IMR-90 (cell line): ENCODE results near the gene UBA3. TPM values are rescaled to one million over a fixed set of nuclear protein-coding genes. Genes with fewer than 3 reads are reported as not detected.

Experiments used
- ATAC-seq: fragments of 200-7000 bp; cut with Tn5 transposase; 2 replicates; pipeline ENCODE4 v1.9.1; 2020; ENCODE audit warnings: low read depth, mild to moderate bottlenecking, moderate library complexity
- BruUV-seq: library from RNA; stranded (reverse); fragments of 400-500 nt; replicated peaks from 2 replicates; lab custom pipeline; 2021; lab: Mats Ljungman, UMichigan
- CTCF ChIA-PET: fragments of 300-600 bp; formaldehyde crosslinking; extraction: SDS; loops from one replicate; lab custom pipeline; 2021; ENCODE audit warnings: antibody characterized with exemption; lab: Yijun Ruan, JAX
- POLR2A ChIA-PET: fragments of 300-600 bp; sonication (Branson Sonifier 250); formaldehyde crosslinking; loops from one replicate; lab custom pipeline; 2022; ENCODE audit warnings: antibody characterized with exemption; ENCODE audit not compliant: unreplicated experiment; lab: Charles Lee
- DNase-seq: peaks from one replicate; pipeline ENCODE4 v3.0.0; 2013
- H2AFZ ChIP-seq: replicated peaks from 2 replicates; pipeline ENCODE3; 2013; ENCODE audit warnings: low read length, mild to moderate bottlenecking; ENCODE audit not compliant: poor library complexity
- H2AK5ac ChIP-seq: 2 replicates; pipeline ENCODE4 v1.6.1; 2013; ENCODE audit warnings: low read depth, low read length, inconsistent platforms
- H2AK9ac ChIP-seq: replicated peaks from 2 replicates; pipeline ENCODE3; 2013; ENCODE audit warnings: mild to moderate bottlenecking, low read depth, low read length, moderate library complexity; ENCODE audit not compliant: poor library complexity
- H2BK120ac ChIP-seq: 2 replicates; pipeline ENCODE4 v1.6.1; 2013; ENCODE audit warnings: low read depth, low read length, inconsistent platforms
- H2BK15ac ChIP-seq: 3 replicates; pipeline ENCODE4 v1.6.1; 2013; ENCODE audit warnings: low read depth, low read length, inconsistent platforms
- H2BK20ac ChIP-seq: 2 replicates; pipeline ENCODE4 v1.6.1; 2013; ENCODE audit warnings: low read depth, mild to moderate bottlenecking, inconsistent platforms, low read length, moderate library complexity
- H2BK5ac ChIP-seq: 2 replicates; pipeline ENCODE4 v1.6.1; 2013; ENCODE audit warnings: mild to moderate bottlenecking, low read depth, low read length, inconsistent platforms; ENCODE audit not compliant: poor library complexity, severe bottlenecking
- H3K14ac ChIP-seq: replicated peaks from 2 replicates; pipeline ENCODE4 v1.6.1; 2013; ENCODE audit warnings: low read depth, low read length, inconsistent platforms
- H3K18ac ChIP-seq: 2 replicates; pipeline ENCODE4 v1.6.1; 2013; ENCODE audit warnings: low read depth, low read length, control low read depth
- H3K23ac ChIP-seq: 2 replicates; pipeline ENCODE4 v1.6.1; 2013; ENCODE audit warnings: low read depth, low read length, inconsistent platforms
- H3K27ac ChIP-seq: 2 replicates; pipeline ENCODE4 v1.5.1; 2013; ENCODE audit warnings: mild to moderate bottlenecking, control low read depth, low read length; ENCODE audit not compliant: insufficient read depth
- H3K27me3 ChIP-seq: 2 replicates; pipeline ENCODE4 v1.6.1; 2013; ENCODE audit warnings: low read length; ENCODE audit not compliant: control insufficient read depth, insufficient read depth
- H3K36me3 ChIP-seq: 2 replicates; pipeline ENCODE4 v1.6.1; 2013; ENCODE audit warnings: low read length, mixed read lengths; ENCODE audit not compliant: control insufficient read depth, insufficient read depth
- H3K4ac ChIP-seq: 2 replicates; pipeline ENCODE4 v1.6.1; 2013; ENCODE audit warnings: low read depth, low read length, inconsistent platforms
- H3K4me1 ChIP-seq: 2 replicates; pipeline ENCODE4 v1.6.1; 2013; ENCODE audit warnings: low read length, mixed read lengths; ENCODE audit not compliant: control insufficient read depth, insufficient read depth
- H3K4me2 ChIP-seq: 2 replicates; pipeline ENCODE4 v1.6.1; 2013; ENCODE audit warnings: low read depth, mild to moderate bottlenecking, control low read depth, low read length, moderate library complexity
- H3K4me3 ChIP-seq: 2 replicates; pipeline ENCODE4 v1.5.1; 2013; ENCODE audit warnings: low read depth, mild to moderate bottlenecking, control low read depth, low read length, moderate library complexity; ENCODE audit not compliant: insufficient read depth
- H3K56ac ChIP-seq: 2 replicates; pipeline ENCODE4 v1.6.1; 2013; ENCODE audit warnings: low read length, inconsistent platforms; ENCODE audit not compliant: insufficient read depth; ENCODE audit errors: extremely low read depth
- H3K79me1 ChIP-seq, 2 experiments: 2 replicates each; pipeline ENCODE4 v1.6.1; 2013; ENCODE audit warnings: low read length in 2 of 2, inconsistent platforms in 1 of 2, low read depth in 1 of 2
- H3K9ac ChIP-seq: 2 replicates; pipeline ENCODE4 v1.6.1; 2013; ENCODE audit warnings: low read depth, low read length, control low read depth
- H3K9me1 ChIP-seq: 2 replicates; pipeline ENCODE4 v1.6.1; 2013; ENCODE audit warnings: low read length, inconsistent platforms; ENCODE audit not compliant: insufficient read depth
- H3K9me3 ChIP-seq: 2 replicates; pipeline ENCODE4 v1.6.1; 2013; ENCODE audit warnings: low read length; ENCODE audit not compliant: control insufficient read depth, insufficient read depth
- H4K20me1 ChIP-seq: 2 replicates; pipeline ENCODE4 v1.6.1; 2013; ENCODE audit warnings: low read length, inconsistent platforms; ENCODE audit not compliant: insufficient read depth
- H4K5ac ChIP-seq: 2 replicates; pipeline ENCODE4 v1.6.1; 2013; ENCODE audit warnings: mild to moderate bottlenecking, low read depth, low read length, control low read depth
- H4K8ac ChIP-seq, 2 experiments: 2 replicates each; pipeline ENCODE4 v1.6.1; 2013; ENCODE audit warnings: low read depth in 2 of 2, low read length in 2 of 2, control low read depth in 1 of 2, inconsistent platforms in 1 of 2
- H4K91ac ChIP-seq: 2 replicates; pipeline ENCODE4 v1.6.1; 2013; ENCODE audit warnings: low read depth, low read length, inconsistent platforms; ENCODE audit not compliant: insufficient read depth
- BHLHE40 ChIP-seq: fragments of 150-350 bp; IDR thresholded peaks from 2 replicates; pipeline ENCODE4 v1.6.1; 2016; ENCODE audit warnings: mild to moderate bottlenecking, low read depth, low read length
- CEBPB ChIP-seq: IDR thresholded peaks from 2 replicates; pipeline ENCODE4 v1.6.1; 2012; ENCODE audit warnings: low read depth, low read length, improper control_type of control experiment
- CHD1 ChIP-seq: IDR thresholded peaks from 2 replicates; pipeline ENCODE4 v1.6.1; 2012; ENCODE audit warnings: low read depth, low read length, improper control_type of control experiment
- CTCF ChIP-seq: conservative IDR thresholded peaks from 2 replicates; pipeline ENCODE4 v1.5.1; 2012; ENCODE audit warnings: mild to moderate bottlenecking, low read depth, low read length, improper control_type of control experiment
- ELK1 ChIP-seq: fragments of 150-350 bp; IDR thresholded peaks from 2 replicates; pipeline ENCODE4 v1.6.1; 2016; ENCODE audit warnings: low read depth, mild to moderate bottlenecking, low read length, moderate library complexity, borderline replicate concordance
- FOS ChIP-seq: fragments of 150-350 bp; IDR thresholded peaks from 2 replicates; pipeline ENCODE4 v1.6.1; 2016; ENCODE audit warnings: low read depth, low read length
- MAFK ChIP-seq: IDR thresholded peaks from 2 replicates; pipeline ENCODE4 v1.6.1; 2012; ENCODE audit warnings: low read depth, low read length, improper control_type of control experiment
- MAZ ChIP-seq: IDR thresholded peaks from 2 replicates; pipeline ENCODE4 v1.6.1; 2012; ENCODE audit warnings: low read depth, mild to moderate bottlenecking, low read length, improper control_type of control experiment, moderate library complexity, borderline replicate concordance
- MXI1 ChIP-seq: IDR thresholded peaks from 2 replicates; pipeline ENCODE4 v1.6.1; 2012; ENCODE audit warnings: low read depth, mild to moderate bottlenecking, low read length, moderate library complexity, borderline replicate concordance
- NFE2L2 ChIP-seq: fragments of 150-350 bp; IDR thresholded peaks from 2 replicates; pipeline ENCODE4 v1.6.1; 2016; ENCODE audit warnings: low read depth, mild to moderate bottlenecking, low read length
- POLR2A ChIP-seq: IDR thresholded peaks from 2 replicates; pipeline ENCODE4 v1.6.1; 2012; ENCODE audit warnings: mild to moderate bottlenecking, low read depth, low read length
- RAD21 ChIP-seq: IDR thresholded peaks from 2 replicates; pipeline ENCODE4 v1.6.1; 2012; ENCODE audit warnings: low read length, improper control_type of control experiment
- RCOR1 ChIP-seq: IDR thresholded peaks from 2 replicates; pipeline ENCODE4 v1.6.1; 2012; ENCODE audit warnings: mild to moderate bottlenecking, low read length, improper control_type of control experiment; ENCODE audit not compliant: insufficient replicate concordance
- RFX5 ChIP-seq: IDR thresholded peaks from 2 replicates; pipeline ENCODE4 v1.8.0; 2012; ENCODE audit warnings: low read depth, mild to moderate bottlenecking, low read length, moderate library complexity
- SMC3 ChIP-seq: fragments of 150-350 bp; IDR thresholded peaks from 2 replicates; pipeline ENCODE4 v1.6.1; 2016; ENCODE audit warnings: low read depth, mild to moderate bottlenecking, antibody characterized with exemption, low read length, moderate library complexity
- USF2 ChIP-seq: fragments of 150-350 bp; IDR thresholded peaks from 2 replicates; pipeline ENCODE4 v1.6.1; 2017; ENCODE audit warnings: mild to moderate bottlenecking, antibody characterized with exemption, low read length, low read depth
- WGBS, 2 experiments: methylation state at CpG; one replicate each; pipeline versions ENCODE4 v1.1.5 to v1.1.7; 2013; ENCODE audit warnings: missing lambda C conversion rate in 2 of 2; ENCODE audit not compliant: insufficient read length in 1 of 2; ENCODE audit errors: extremely low coverage in 2 of 2; 5-methylcytosine and 5-hydroxymethylcytosine counted together
- dilution Hi-C: fragments of 300-500 bp; cut with HindIII; formaldehyde crosslinking; loops from one replicate; pipeline ENCODE4 v1.14.3; 2018; ENCODE audit warnings: low sequenced_read_pairs; ENCODE audit not compliant: unreplicated experiment
- in situ Hi-C: fragments of 300-500 bp; cut with MboI; formaldehyde crosslinking; loops from 3 replicates; pipeline ENCODE4 v1.14.3; 2019; ENCODE audit warnings: low sequenced_read_pairs, inconsistent platforms, mixed read lengths
- intact Hi-C: fragments of 100-400 bp; cut with micrococcal nuclease; formaldehyde crosslinking; loops from 2 replicates; pipeline ENCODE4 v1.10.0; 2022
- polyA plus RNA-seq, 3 experiments: library from polyadenylated mRNA; depleted of rRNA; stranded (reverse); fragments of >200 nt; gene quantifications; 2 replicates each; pipeline ENCODE4 v1.2.3, GENCODE V29; 2012; ENCODE audit warnings: low replicate concordance in 1 of 3
- total RNA-seq: library from RNA; depleted of rRNA; stranded (reverse); fragments of >200 nt; gene quantifications from 2 replicates; pipeline ENCODE4 v1.2.3, GENCODE V29; 2012

Gene UBA3
- total and polyA plus RNA-seq, 2 of the 4 experiments (the other 2 are of a cell fraction) = 51.8 to 64.3 TPM

- no peak overlapping the region for H2BK5ac ChIP-seq
- no peaks in the 10 kb centered on the region for H3K79me1 ChIP-seq
- H4K5ac ChIP-seq = no peak overlapping the region
- no peak overlapping the region for H3K27ac ChIP-seq
- H3K27me3 ChIP-seq = peaks cover 5% of the 10 kb centered on the region
- H3K4me1 ChIP-seq = no peaks in the 10 kb centered on the region
- in situ Hi-C loops = no loop called here
- no peak overlapping the region for H3K56ac ChIP-seq
- H3K36me3 ChIP-seq = no peaks in the 10 kb centered on the region
- H2AFZ ChIP-seq = no peak overlapping the region
- H3K4me3 ChIP-seq = no peak overlapping the region
- intact Hi-C loops = no loop called here
- H4K20me1 ChIP-seq = no peaks in the 10 kb centered on the region
- no peak overlapping the region for H2BK15ac ChIP-seq
- no peak overlapping the region for H3K23ac ChIP-seq
- dilution Hi-C loops = no loop called here
- no peak overlapping the region for H2AK5ac ChIP-seq
- H3K4ac ChIP-seq = no peak overlapping the region
- no peaks in the 10 kb centered on the region for H3K9me1 ChIP-seq
- no peak overlapping the region for H3K9ac ChIP-seq
- no peak overlapping the region for H3K4me2 ChIP-seq
- CTCF ChIA-PET = no interaction called here
- no peak overlapping the region for H3K18ac ChIP-seq
- no peak for TF ChIP-seq CTCF
- no peak for TF ChIP-seq RAD21
- no peak for TF ChIP-seq BHLHE40
- TF ChIP-seq MAFK = no peak
- no peak for TF ChIP-seq CEBPB
- TF ChIP-seq ELK1 = no peak
- TF ChIP-seq RFX5 = no peak
- no peak for TF ChIP-seq POLR2A
- TF ChIP-seq RCOR1 = no peak
- no peak for TF ChIP-seq SMC3
- TF ChIP-seq MXI1 = no peak
- TF ChIP-seq FOS = no peak
- TF ChIP-seq NFE2L2 = no peak
- no peak for TF ChIP-seq MAZ
- no peak for TF ChIP-seq CHD1
- no peak for TF ChIP-seq USF2
- no peak overlapping the region for H2BK20ac ChIP-seq
- no TSS peak for BruUV-seq
- no peak overlapping the region for H4K8ac ChIP-seq
- H3K9me3 ChIP-seq = no peaks in the 10 kb centered on the region
- no peak overlapping the region for H3K14ac ChIP-seq
- no peak overlapping the region for H2BK120ac ChIP-seq
- WGBS, 2 experiments = no CpG with 5 or more reads among the region's 3 CpGs
- POLR2A ChIA-PET = no interaction called here
- H2AK9ac ChIP-seq = no peak overlapping the region
- H4K91ac ChIP-seq = no peak overlapping the region
- no peak for ATAC-seq
- no peak for DNase-seq
These were observed 36.7 kb upstream of the UBA3 start for GRCh38 chr3:69116897-69117296.
